Stimulated activated memory B cell treated with anti-CD40 and anti-IgM and Interleukin-4, amounts not matched to agents 10 μg/mL and 1 μg/mL and 100 μg/mL, for 72 hours (primary cell): ENCODE measurements around the gene TOM1L1.
"Not testable (repeated sequence)": the region's sequence is repeated elsewhere in the genome, so short reads cannot be mapped to it uniquely, and the experiment has no call there.

Source experiments
- ATAC-seq: fragments of 150-1000 bp; cut with Tn5 transposase; 2 replicates; pipeline ENCODE4 v1.10.0; 2021
- H3K27ac Mint-ChIP-seq: one replicate; pipeline ENCODE4 v1.8.0; 2022; ENCODE audit warnings: mild to moderate bottlenecking, mixed read lengths
- H3K27me3 Mint-ChIP-seq: one replicate; pipeline ENCODE4 v1.8.0; 2022; ENCODE audit warnings: mixed read lengths
- H3K36me3 Mint-ChIP-seq: one replicate; pipeline ENCODE4 v1.8.0; 2022; ENCODE audit warnings: mixed read lengths
- H3K4me1 Mint-ChIP-seq: one replicate; pipeline ENCODE4 v1.8.0; 2022; ENCODE audit warnings: mixed read lengths
- H3K4me3 Mint-ChIP-seq: one replicate; pipeline ENCODE4 v1.8.0; 2022; ENCODE audit warnings: mild to moderate bottlenecking, moderate library complexity, mixed read lengths
- H3K9me3 Mint-ChIP-seq: one replicate; pipeline ENCODE4 v1.8.0; 2022; ENCODE audit warnings: mixed read lengths

TOM1L1 gene, protein sequence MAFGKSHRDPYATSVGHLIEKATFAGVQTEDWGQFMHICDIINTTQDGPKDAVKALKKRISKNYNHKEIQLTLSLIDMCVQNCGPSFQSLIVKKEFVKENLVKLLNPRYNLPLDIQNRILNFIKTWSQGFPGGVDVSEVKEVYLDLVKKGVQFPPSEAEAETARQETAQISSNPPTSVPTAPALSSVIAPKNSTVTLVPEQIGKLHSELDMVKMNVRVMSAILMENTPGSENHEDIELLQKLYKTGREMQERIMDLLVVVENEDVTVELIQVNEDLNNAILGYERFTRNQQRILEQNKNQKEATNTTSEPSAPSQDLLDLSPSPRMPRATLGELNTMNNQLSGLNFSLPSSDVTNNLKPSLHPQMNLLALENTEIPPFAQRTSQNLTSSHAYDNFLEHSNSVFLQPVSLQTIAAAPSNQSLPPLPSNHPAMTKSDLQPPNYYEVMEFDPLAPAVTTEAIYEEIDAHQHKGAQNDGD

DNA sequence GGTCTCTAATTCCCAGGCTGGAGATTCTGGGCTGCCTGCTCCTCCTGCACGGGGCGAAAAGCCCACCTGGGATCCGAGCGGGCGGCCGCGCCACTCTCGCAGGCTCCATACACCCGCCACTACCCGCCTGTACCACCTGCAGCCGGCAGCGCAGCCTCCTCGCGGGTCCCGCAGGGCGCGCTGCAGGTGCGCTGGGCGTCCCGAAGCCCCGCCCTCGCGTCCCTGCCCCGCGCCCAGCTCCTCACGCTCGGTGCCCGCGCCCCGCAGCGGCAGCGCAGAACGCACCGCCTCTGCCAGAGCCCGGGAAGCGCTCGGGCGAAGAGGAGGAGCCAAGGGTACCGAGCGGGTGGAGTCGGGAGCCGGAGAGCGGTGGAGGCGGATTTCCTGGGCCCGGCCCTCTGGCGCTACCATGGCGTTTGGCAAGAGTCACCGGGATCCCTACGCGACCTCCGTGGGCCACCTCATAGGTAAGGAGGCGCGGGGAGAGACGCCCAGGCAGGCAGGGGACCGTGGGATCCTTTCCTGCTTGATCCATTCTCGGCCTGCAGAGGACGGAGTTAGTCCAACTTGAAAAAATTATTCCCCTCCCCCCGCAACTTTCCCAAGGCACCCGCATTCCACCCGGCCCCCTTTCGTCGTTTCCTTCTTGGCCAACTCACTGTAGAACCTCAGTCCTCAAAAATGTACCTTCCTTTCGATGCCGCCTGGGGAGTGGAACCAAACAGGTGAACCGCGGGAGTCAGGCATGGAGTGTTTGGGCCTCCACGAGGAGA lies at the start of gene TOM1L1:
TSS of gene TOM1L1 (plus strand) at position 396 of the 773 bp plus-strand sequence. CDS start at position 410, 14 bp downstream.
- no peaks in the 10 kb centered on the region for H3K36me3 Mint-ChIP-seq
- H3K9me3 Mint-ChIP-seq = no peaks in the 10 kb centered on the region
- no peaks in the 10 kb centered on the region for H3K4me1 Mint-ChIP-seq
- peaks cover 54% of the 10 kb centered on the region for H3K27me3 Mint-ChIP-seq
- no peak within 1 kb of the TSS for H3K27ac Mint-ChIP-seq
- H3K4me3 Mint-ChIP-seq = no peak within 1 kb of the TSS
- peak; percentile 38 for ATAC-seq

DNA sequence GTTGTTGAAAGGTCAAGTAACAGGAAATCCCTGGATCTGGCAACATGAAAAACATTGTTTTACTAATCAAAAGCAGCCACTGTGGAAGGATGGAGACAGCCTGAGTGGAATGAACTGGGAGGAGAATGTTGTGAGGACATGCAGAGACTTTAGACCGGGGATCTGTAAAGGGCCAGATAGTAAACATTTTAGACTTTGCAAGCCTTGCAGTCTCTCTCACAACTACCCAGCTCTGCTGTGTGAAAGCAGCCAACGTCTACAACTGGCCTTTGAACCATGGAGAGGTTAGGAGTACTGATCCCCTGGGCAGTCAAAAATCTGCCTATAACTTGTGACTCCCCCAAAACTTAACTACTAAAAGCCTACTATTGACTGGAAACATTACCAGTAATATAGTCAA lies 41.5 kb upstream of the TOM1L1 start:
- no peak for ATAC-seq
- H3K4me1 Mint-ChIP-seq = no peaks in the 10 kb centered on the region

DNA sequence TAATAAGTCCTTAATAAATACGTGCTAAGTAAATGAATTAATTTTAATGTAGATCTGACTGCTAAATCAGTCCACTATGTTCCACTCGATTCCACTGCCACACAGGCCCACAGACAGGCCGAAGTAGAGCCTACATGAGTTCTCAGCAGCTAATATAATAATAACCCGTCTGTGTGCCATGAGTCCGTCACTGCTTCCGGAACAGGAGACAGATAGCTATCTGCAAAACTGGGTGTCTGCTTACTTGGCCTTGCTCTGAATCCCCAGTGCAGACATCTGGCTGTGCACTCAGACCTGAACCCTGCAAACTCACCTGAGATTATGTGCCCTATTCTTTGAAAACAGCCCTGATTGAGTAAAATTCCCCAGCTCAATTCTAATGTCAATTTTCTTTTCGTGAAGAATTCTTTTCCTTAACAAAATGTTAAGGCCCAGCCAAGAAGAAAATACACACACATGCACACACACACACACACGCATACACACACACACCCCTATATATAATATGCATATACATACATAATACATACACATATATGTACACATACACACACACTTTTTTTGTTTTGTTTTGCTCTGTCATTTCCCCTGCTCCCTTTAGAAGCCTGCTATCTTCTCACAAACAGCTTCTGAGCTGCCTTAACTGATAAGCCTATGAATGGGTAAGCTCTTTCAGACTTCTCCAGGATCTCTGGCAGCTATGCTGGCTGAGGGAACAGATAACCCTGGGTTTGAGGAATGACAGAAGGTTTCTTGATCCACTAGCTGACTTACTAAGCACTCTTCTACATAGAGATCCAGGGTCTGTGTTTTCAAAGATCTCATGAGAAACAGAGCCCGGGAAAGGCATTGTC lies 39.8 kb upstream of the TOM1L1 start:
- no peak overlapping the region for H3K27ac Mint-ChIP-seq
- no peaks in the 10 kb centered on the region for H3K9me3 Mint-ChIP-seq
- no peak overlapping the region for H3K4me3 Mint-ChIP-seq
- H3K4me1 Mint-ChIP-seq = no peaks in the 10 kb centered on the region
- no peaks in the 10 kb centered on the region for H3K36me3 Mint-ChIP-seq
- H3K27me3 Mint-ChIP-seq = no peaks in the 10 kb centered on the region
- ATAC-seq = no peak

More for the DNA sequence above, 41.5 kb upstream of the TOM1L1 start:
- Mint-ChIP-seq H3K27ac (no peak overlapping the region), H3K27me3 (no peaks in the 10 kb centered on the region), H3K9me3 (no peaks in the 10 kb centered on the region), H3K36me3 (no peaks in the 10 kb centered on the region), H3K4me3 (no peak overlapping the region)

DNA sequence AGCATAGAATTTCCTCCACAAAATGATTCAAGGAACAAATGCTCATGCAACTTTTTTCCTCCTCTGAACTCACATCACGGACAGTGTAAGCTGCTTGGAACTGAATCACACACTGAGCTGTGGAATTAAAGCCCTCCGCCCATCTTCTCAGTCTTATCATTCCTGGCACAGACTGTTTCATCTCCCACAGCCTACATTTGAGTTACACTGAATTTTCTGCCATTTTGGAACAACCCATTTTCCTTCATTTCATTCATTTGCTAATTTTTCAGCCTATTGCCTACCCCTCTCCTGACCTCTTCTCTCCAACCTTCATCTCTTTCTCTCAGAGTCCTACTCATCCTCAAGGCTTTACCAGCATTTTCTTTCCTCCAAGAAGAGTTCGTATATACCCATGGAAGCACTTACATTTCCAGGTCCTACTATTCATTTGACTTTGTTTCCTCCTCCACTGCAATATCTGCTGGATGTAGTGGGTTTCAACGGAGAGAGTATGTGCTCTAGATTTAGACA lies 39.1 kb upstream of the TOM1L1 start:
- no peaks in the 10 kb centered on the region for H3K4me1 Mint-ChIP-seq
- ATAC-seq = no peak
- no peaks in the 10 kb centered on the region for H3K36me3 Mint-ChIP-seq
- H3K27ac Mint-ChIP-seq = no peak overlapping the region
- H3K4me3 Mint-ChIP-seq = no peak overlapping the region
- no peaks in the 10 kb centered on the region for H3K9me3 Mint-ChIP-seq
- no peaks in the 10 kb centered on the region for H3K27me3 Mint-ChIP-seq

- no peaks in the 10 kb centered on the region for H3K9me3 Mint-ChIP-seq
- H3K4me3 Mint-ChIP-seq = no peak overlapping the region
- ATAC-seq = no peak
- H3K36me3 Mint-ChIP-seq = no peaks in the 10 kb centered on the region
- H3K27ac Mint-ChIP-seq = no peak overlapping the region
- H3K27me3 Mint-ChIP-seq = no peaks in the 10 kb centered on the region
- H3K4me1 Mint-ChIP-seq = no peaks in the 10 kb centered on the region
These were observed 37.5 kb upstream of the TOM1L1 start for GRCh38 chr17:54863176-54863575.

- no peaks in the 10 kb centered on the region for H3K9me3 Mint-ChIP-seq
- H3K27ac Mint-ChIP-seq = no peak overlapping the region
- no peak for ATAC-seq
- no peaks in the 10 kb centered on the region for H3K36me3 Mint-ChIP-seq
- H3K27me3 Mint-ChIP-seq = no peaks in the 10 kb centered on the region
- no peak overlapping the region for H3K4me3 Mint-ChIP-seq
- H3K4me1 Mint-ChIP-seq = no peaks in the 10 kb centered on the region
These were observed 36.6 kb upstream of the TOM1L1 start for GRCh38 chr17:54864070-54864469.

- ATAC-seq = no peak
- Mint-ChIP-seq H3K36me3 (no peaks in the 10 kb centered on the region), H3K9me3 (no peaks in the 10 kb centered on the region), H3K27ac (no peak overlapping the region), H3K4me1 (no peaks in the 10 kb centered on the region), H3K27me3 (no peaks in the 10 kb centered on the region), H3K4me3 (no peak overlapping the region)
These were observed 35.9 kb upstream of the TOM1L1 start for GRCh38 chr17:54864636-54865356.

DNA sequence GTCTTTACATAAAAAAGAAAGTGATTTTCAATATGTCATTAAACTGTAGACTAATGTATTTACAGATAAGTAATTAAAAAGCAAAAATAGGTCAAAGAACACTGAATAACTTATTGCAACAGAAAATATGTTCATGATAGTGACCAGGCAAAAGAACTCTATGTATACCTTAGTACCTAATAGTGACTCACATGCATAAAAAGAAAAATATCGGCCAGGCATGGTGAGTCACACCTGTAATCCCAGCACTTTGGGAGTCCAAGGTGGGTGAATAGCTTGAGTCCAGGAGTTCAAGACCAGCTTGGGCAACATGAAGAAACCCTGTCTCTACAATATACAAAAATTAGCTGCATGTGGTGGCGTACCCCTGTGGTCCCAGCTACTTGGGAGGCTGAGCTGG lies 33.0 kb upstream of the TOM1L1 start:
- Mint-ChIP-seq H3K4me3 (no peak overlapping the region), H3K27ac (no peak overlapping the region), H3K27me3 (no peaks in the 10 kb centered on the region), H3K9me3 (no peaks in the 10 kb centered on the region), H3K4me1 (no peaks in the 10 kb centered on the region), H3K36me3 (no peaks in the 10 kb centered on the region)
- ATAC-seq = no peak

DNA sequence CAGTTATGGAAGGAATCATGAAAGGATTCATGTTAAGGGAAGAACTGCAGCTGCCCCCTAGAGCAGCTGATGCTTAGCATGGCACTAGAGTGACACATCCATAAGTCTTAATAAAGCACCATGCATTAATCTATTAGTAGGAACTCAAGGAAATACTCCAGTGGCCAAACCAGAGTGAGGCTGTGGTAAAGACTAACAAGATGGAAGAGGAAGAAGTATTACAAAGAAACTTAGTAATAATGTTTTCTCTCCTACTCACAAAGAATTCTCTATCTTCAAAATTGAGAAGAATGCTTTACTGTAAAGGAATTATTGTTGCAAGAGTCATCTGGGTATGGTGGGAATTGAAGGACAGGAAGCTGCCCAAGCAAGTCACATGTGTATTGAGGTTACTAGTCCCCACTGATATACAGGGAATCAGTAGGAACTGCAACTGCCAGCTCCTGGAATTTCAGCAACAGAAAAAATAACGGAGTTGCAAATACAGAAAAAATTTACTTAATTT lies 29.9 kb upstream of the TOM1L1 start:
- no peaks in the 10 kb centered on the region for H3K4me1 Mint-ChIP-seq
- H3K27ac Mint-ChIP-seq = no peak overlapping the region
- H3K9me3 Mint-ChIP-seq = no peaks in the 10 kb centered on the region
- H3K27me3 Mint-ChIP-seq = no peaks in the 10 kb centered on the region
- no peak overlapping the region for H3K4me3 Mint-ChIP-seq
- no peaks in the 10 kb centered on the region for H3K36me3 Mint-ChIP-seq
- ATAC-seq = no peak

DNA sequence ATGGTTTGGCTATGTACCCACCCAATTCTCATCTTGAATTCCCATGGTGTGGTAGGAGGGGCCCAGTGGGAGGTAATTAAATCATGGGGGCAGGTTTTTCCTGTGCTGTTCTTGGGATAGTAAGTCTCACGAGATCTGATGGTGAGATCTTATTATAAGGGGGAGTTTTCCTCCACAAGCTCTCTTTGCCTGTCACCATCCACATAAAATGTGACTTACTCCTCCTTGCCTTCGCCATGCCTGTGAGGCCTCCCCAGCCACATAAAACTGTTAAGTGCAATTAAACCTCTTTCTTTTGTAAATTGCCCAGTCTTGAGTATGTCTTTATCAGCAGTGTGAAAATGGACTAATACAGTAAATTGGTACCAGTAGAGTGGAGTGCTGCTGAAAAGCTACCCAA lies 24.7 kb upstream of the TOM1L1 start:
- not testable (repeated sequence) for H3K4me1 Mint-ChIP-seq, H3K36me3 Mint-ChIP-seq, ATAC-seq, H3K27me3 Mint-ChIP-seq, H3K9me3 Mint-ChIP-seq, H3K4me3 Mint-ChIP-seq, H3K27ac Mint-ChIP-seq

DNA sequence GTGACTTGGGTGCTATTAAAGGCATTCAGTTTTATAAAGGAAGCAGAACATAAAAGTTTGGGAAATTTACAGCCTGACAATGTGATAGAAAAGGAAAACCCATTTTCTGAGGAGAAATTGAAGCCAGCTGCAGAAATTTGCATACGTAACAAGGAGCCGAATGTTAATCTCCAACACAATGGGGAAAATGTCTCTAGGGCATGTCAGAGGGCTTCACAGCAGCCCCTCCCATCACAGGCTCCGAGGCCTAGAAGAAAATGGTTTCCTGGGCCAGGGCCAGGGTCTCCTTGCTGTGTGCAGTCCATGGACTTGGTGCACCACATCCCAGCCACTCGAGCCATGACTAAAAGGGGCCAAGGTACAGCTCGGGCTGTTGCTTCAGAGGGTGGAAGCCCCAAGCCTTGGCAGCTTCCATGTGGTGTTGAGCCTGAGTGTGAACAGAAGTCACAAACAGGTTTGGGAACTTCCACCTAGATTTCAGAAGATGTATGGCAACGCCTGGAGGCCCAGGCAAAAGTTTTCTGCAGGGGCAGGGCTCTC lies 23.9 kb upstream of the TOM1L1 start:
- Mint-ChIP-seq H3K36me3 (no peaks in the 10 kb centered on the region), H3K4me1 (no peaks in the 10 kb centered on the region), H3K9me3 (no peaks in the 10 kb centered on the region), H3K4me3 (no peak overlapping the region), H3K27ac (no peak overlapping the region), H3K27me3 (no peaks in the 10 kb centered on the region)
- ATAC-seq = no peak

DNA sequence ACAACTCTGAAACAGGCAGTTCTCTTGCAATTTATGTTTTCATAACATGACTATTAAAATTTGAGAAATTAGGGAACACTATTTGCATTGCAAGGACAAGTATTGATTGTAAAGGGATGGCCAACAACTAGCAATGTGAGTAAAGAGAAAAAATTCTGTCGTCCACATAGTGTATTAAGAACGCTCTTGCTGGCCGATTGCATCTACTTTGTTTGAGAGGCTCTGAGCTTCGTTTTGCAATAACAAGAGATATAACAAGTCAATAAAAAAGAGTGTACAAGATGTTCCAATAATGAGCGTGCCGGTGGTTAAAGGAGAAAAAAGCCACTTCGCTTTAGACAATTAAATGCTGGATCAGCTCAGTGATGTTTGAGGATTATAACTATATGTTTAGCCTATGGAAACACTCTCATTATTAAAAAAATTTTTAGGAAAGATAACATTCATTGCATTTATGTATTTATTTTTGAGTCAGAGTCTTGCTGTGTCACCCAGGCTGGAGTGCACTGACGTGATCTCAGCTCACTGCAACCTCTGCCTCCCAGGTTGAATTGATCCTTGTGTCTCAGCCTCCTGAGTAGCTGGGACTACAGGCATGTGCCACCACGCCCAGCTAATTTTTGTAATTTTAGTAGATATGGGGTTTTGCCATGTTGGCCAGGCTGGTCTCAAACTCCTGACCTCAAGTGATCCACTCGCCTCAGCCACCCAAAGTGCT lies 19.2 kb upstream of the TOM1L1 start:
- Mint-ChIP-seq H3K9me3 (no peaks in the 10 kb centered on the region), H3K36me3 (no peaks in the 10 kb centered on the region), H3K27ac (no peak overlapping the region), H3K4me3 (no peak overlapping the region), H3K4me1 (no peaks in the 10 kb centered on the region), H3K27me3 (no peaks in the 10 kb centered on the region)
- ATAC-seq = no peak

GRCh38 chr17:54882371-54882770 lies 18.3 kb upstream of the TOM1L1 start:
- no peaks in the 10 kb centered on the region for H3K4me1 Mint-ChIP-seq
- no peak for ATAC-seq
- no peaks in the 10 kb centered on the region for H3K27me3 Mint-ChIP-seq
- no peaks in the 10 kb centered on the region for H3K9me3 Mint-ChIP-seq
- no peak overlapping the region for H3K4me3 Mint-ChIP-seq
- H3K36me3 Mint-ChIP-seq = no peaks in the 10 kb centered on the region
- H3K27ac Mint-ChIP-seq = no peak overlapping the region

- H3K27me3 Mint-ChIP-seq = no peaks in the 10 kb centered on the region
- H3K4me1 Mint-ChIP-seq = no peaks in the 10 kb centered on the region
- H3K27ac Mint-ChIP-seq = no peak overlapping the region
- H3K4me3 Mint-ChIP-seq = no peak overlapping the region
- no peaks in the 10 kb centered on the region for H3K36me3 Mint-ChIP-seq
- no peaks in the 10 kb centered on the region for H3K9me3 Mint-ChIP-seq
- no peak for ATAC-seq
These were observed 17.7 kb upstream of the TOM1L1 start for GRCh38 chr17:54882950-54883349.
